B cell (primary cell): Measurements from ENCODE around the gene KIAA0753. TPM values are rescaled to one million over a fixed set of nuclear protein-coding genes. Genes with fewer than 3 reads are reported as not detected.
"Not testable (repeated sequence)": the region's sequence is repeated elsewhere in the genome, so short reads cannot be mapped to it uniquely, and the experiment has no call there.

Experiments
- ATAC-seq: fragments of 200-7000 bp; cut with Tn5 transposase; one replicate; pipeline ENCODE4 v1.10.0; 2021; ENCODE audit warnings: low read depth, mild to moderate bottlenecking, moderate number of reproducible peaks, moderate library complexity
- CTCF ChIA-PET: fragments of 350-600 bp; sonication (Branson Sonifier 250); formaldehyde crosslinking; loops from one replicate; lab custom pipeline; 2021; ENCODE audit warnings: antibody characterized with exemption, inconsistent platforms; lab: Charles Lee
- POLR2A ChIA-PET: fragments of 350-600 bp; sonication (Branson Sonifier 250); formaldehyde crosslinking; loops from one replicate; lab custom pipeline; 2021; ENCODE audit warnings: antibody characterized with exemption; lab: Charles Lee
- DNase-seq: peaks from one replicate; pipeline ENCODE4 v3.0.0; 2013
- H2AFZ ChIP-seq: 2 replicates; pipeline ENCODE4 v1.6.1; 2012; ENCODE audit warnings: mild to moderate bottlenecking, low read depth, low read length; ENCODE audit not compliant: insufficient read depth, poor library complexity, severe bottlenecking
- H3K27ac ChIP-seq, 2 donors: 1 replicate in 1 of 2; 2 replicates in 1 of 2; pipeline ENCODE4 v1.5.1; 2012 to 2013; ENCODE audit warnings: low read length in 2 of 2, mild to moderate bottlenecking in 2 of 2, moderate library complexity in 1 of 2
- H3K27me3 ChIP-seq, 4 experiments: fragments of 200-600 bp in 1 of 4; sonication (generic) in 1 of 4; replicated peaks in 1 of 4; 1 replicate in 2 of 4; 2 replicates in 2 of 4; pipeline versions ENCODE4 v1.6.1 to v1.7.0; 2013 to 2016; ENCODE audit warnings: low read length in 3 of 4, mild to moderate bottlenecking in 2 of 4, mixed read lengths in 1 of 4, moderate library complexity in 1 of 4; ENCODE audit not compliant: insufficient read depth in 4 of 4, control insufficient read depth in 3 of 4; ENCODE audit errors: control extremely low read depth in 1 of 4
- H3K36me3 ChIP-seq, 2 experiments: replicated peaks in 1 of 2; 1 replicate in 1 of 2; 2 replicates in 1 of 2; pipeline versions ENCODE4 v1.6.1 to v1.7.1; 2013; ENCODE audit warnings: low read length in 1 of 2; ENCODE audit not compliant: insufficient read depth in 2 of 2, control insufficient read depth in 1 of 2; ENCODE audit errors: control extremely low read depth in 1 of 2, extremely low read depth in 1 of 2
- H3K4me1 ChIP-seq, 2 donors: fragments of 200-600 bp in 1 of 2; sonication (generic) in 1 of 2; 1 replicate in 1 of 2; 2 replicates in 1 of 2; pipeline versions ENCODE4 v1.5.1 to v1.6.1; 2013 to 2017; ENCODE audit warnings: low read length in 2 of 2; ENCODE audit not compliant: control insufficient read depth in 2 of 2, insufficient read depth in 2 of 2
- H3K4me2 ChIP-seq: replicated peaks from 2 replicates; pipeline ENCODE3; 2012; ENCODE audit warnings: mild to moderate bottlenecking, low read depth, low read length; ENCODE audit not compliant: poor library complexity, severe bottlenecking
- H3K4me3 ChIP-seq, 5 experiments: fragments of 200-600 bp in 1 of 5; sonication (generic) in 1 of 5; 1 replicate in 3 of 5; 2 replicates in 2 of 5; pipeline versions ENCODE4 v1.5.1 to v1.7.0; 2011 to 2016; ENCODE audit warnings: low read length in 4 of 5, mild to moderate bottlenecking in 4 of 5, low read depth in 2 of 5, control low read depth in 1 of 5, moderate library complexity in 1 of 5; ENCODE audit not compliant: insufficient read depth in 1 of 5; ENCODE audit errors: control extremely low read depth in 1 of 5, extremely low read depth in 1 of 5
- H3K79me2 ChIP-seq: fragments of 200-600 bp; sonication (generic); one replicate; pipeline ENCODE4 v1.6.0; 2016; ENCODE audit warnings: low read length; ENCODE audit not compliant: control insufficient read depth, insufficient read depth
- H3K9ac ChIP-seq: fragments of 200-600 bp; sonication (generic); 2 replicates; pipeline ENCODE4 v1.6.1; 2017; ENCODE audit warnings: mild to moderate bottlenecking, low read length, moderate library complexity
- H3K9me3 ChIP-seq, 3 donors: one replicate each; pipeline versions ENCODE4 v1.6.1 to v1.7.1; 2013; ENCODE audit warnings: low read length in 2 of 3; ENCODE audit not compliant: control insufficient read depth in 2 of 3, insufficient read depth in 1 of 3; ENCODE audit errors: control extremely low read depth in 1 of 3
- H4K20me1 ChIP-seq: 2 replicates; pipeline ENCODE4 v1.6.0; 2012; ENCODE audit warnings: mild to moderate bottlenecking, low read length; ENCODE audit not compliant: insufficient read depth, control insufficient read depth, poor library complexity, severe bottlenecking
- H3K27ac Mint-ChIP-seq: one replicate; pipeline ENCODE4 v1.8.0; 2021; ENCODE audit warnings: mixed read lengths
- H3K27me3 Mint-ChIP-seq: one replicate; pipeline ENCODE4 v1.8.0; 2021; ENCODE audit warnings: mixed read lengths
- H3K4me1 Mint-ChIP-seq: one replicate; pipeline ENCODE4 v1.8.0; 2021; ENCODE audit warnings: mixed read lengths
- H3K4me3 Mint-ChIP-seq: one replicate; pipeline ENCODE4 v1.8.0; 2021; ENCODE audit warnings: mixed read lengths
- H3K9me3 Mint-ChIP-seq: one replicate; pipeline ENCODE4 v1.8.0; 2022; ENCODE audit warnings: mixed read lengths; ENCODE audit not compliant: insufficient read depth
- CTCF ChIP-seq: fragments of 200-600 bp; IDR thresholded peaks from one replicate; pipeline ENCODE4 v1.8.0; 2022; ENCODE audit warnings: antibody characterized with exemption, mild to moderate bottlenecking
- EZH2 ChIP-seq: IDR thresholded peaks from 2 replicates; pipeline ENCODE4 v1.6.1; 2012; ENCODE audit warnings: borderline replicate concordance, low read depth, mild to moderate bottlenecking, moderate library complexity, low read length; ENCODE audit not compliant: insufficient read depth, poor library complexity, severe bottlenecking
- WGBS: methylation state at CpG from one replicate; pipeline ENCODE4 v1.1.5; 2013; ENCODE audit warnings: missing lambda C conversion rate; ENCODE audit not compliant: insufficient coverage; 5-methylcytosine and 5-hydroxymethylcytosine counted together
- intact Hi-C: fragments of 100-400 bp; cut with micrococcal nuclease; formaldehyde crosslinking; loops from one replicate; pipeline ENCODE4 v1.10.0; 2022
- polyA plus RNA-seq: library from polyadenylated mRNA; depleted of rRNA; stranded (reverse); fragments of >200 nt; gene quantifications from 2 replicates; pipeline ENCODE4 v1.2.3, GENCODE V29; 2012
- total RNA-seq, 2 donors: library from RNA; stranded (reverse); fragments of 120-200 nt in 1 of 2; gene quantifications; 1 replicate in 1 of 2; 2 replicates in 1 of 2; pipeline versions ENCODE4 v1.2.3 to v1.2.4, GENCODE V29; 2013 to 2022

Gene KIAA0753
- total and polyA plus RNA-seq, 2 donors (not counting 1 experiment from before 2014, with no cell fraction given), result 6.3 to 29.1 TPM

- Mint-ChIP-seq H3K27ac (peak overlapping the region; percentile 94), H3K4me1 (peaks cover 74% of the 10 kb centered on the region)
- H3K27ac ChIP-seq, result peak overlapping the region; percentile 25 to 67
Measured at GRCh38 chr17:6657633-6658287, 17.2 kb upstream of the KIAA0753 start.

GRCh38 chr17:6656797-6657632, 16.5 kb upstream of the KIAA0753 start:
- H3K36me3 ChIP-seq, H3K27me3 ChIP-seq, H3K27me3 Mint-ChIP-seq, H4K20me1 ChIP-seq, H3K9me3 Mint-ChIP-seq, H3K9me3 ChIP-seq: not testable (repeated sequence)
- Histone ChIP-seq H3K9ac (peak overlapping the region; percentile 75), H3K4me1 (peaks cover 51 to 80% of the 10 kb centered on the region in 2 donors), H3K4me3 (peak overlapping the region in 4 of 5 experiments; percentile 42 to 73 (median 64)), H2AFZ (peak overlapping the region; percentile 79), H3K27ac (peak overlapping the region; percentile 25 to 67), H3K79me2 (peaks cover 19% of the 10 kb centered on the region), H3K4me2 (peak overlapping the region; percentile 86)
- 8% methylated on average over 25 of the region's 55 CpGs for WGBS
- ChIA-PET POLR2A (interaction anchor here (1.0 kb wide), 1 partner anchor 17 kb away, joined by 3 read pairs; a partner anchor contains a TSS), CTCF (interaction anchor here (0.6 to 2.0 kb wide), 3 partner anchors 8 to 254 kb away, joined by 3 to 6 read pairs (median 3); no protein-coding TSS in a partner anchor)
- Mint-ChIP-seq H3K27ac (peak overlapping the region; percentile 94), H3K4me3 (peak overlapping the region; percentile 94), H3K4me1 (peaks cover 74% of the 10 kb centered on the region)
- DNase-seq (peak; percentile 85), ATAC-seq (peak; percentile 73)
- intact Hi-C loops, result loop anchor here (2.0 to 10.0 kb wide), 4 partner anchors 16 to 1178 kb away; partner anchors contain the start of genes DERL2, KDM6B, KIAA0753 and MIS12

More at GRCh38 chr17:6657633-6658287, 17.2 kb upstream of the KIAA0753 start:
- TF ChIP-seq EZH2 (no peak), CTCF (no peak)
- Histone ChIP-seq H2AFZ (peak overlapping the region; percentile 79), H3K79me2 (peaks cover 19% of the 10 kb centered on the region), H3K36me3 (no peaks in the 10 kb centered on the region), H3K4me3 (peak overlapping the region in 4 of 5 experiments; percentile 42 to 73 (median 64)), H3K4me2 (peak overlapping the region; percentile 86), H3K4me1 (peaks cover 51 to 80% of the 10 kb centered on the region in 2 donors), H4K20me1 (no peaks in the 10 kb centered on the region), H3K9ac (peak overlapping the region; percentile 75), H3K27me3 (no peaks in the 10 kb centered on the region), H3K9me3 (peaks cover 0 to 9% (median 0%) of the 10 kb centered on the region in 3 donors)
- intact Hi-C loops, result loop anchor here (2.0 to 10.0 kb wide), 4 partner anchors 17 to 1177 kb away; partner anchors contain the start of genes DERL2, KDM6B, KIAA0753 and MIS12
- no peak for ATAC-seq
- ChIA-PET CTCF (interaction anchor here (0.6 to 2.0 kb wide), 3 partner anchors 9 to 253 kb away, joined by 3 to 6 read pairs (median 3); no protein-coding TSS in a partner anchor), POLR2A (interaction anchor here (1.0 kb wide), 1 partner anchor 18 kb away, joined by 3 read pairs; a partner anchor contains a TSS)
- 88% methylated on average over 7 of the region's 18 CpGs for WGBS
- Mint-ChIP-seq H3K4me3 (peak overlapping the region; percentile 94), H3K9me3 (no peaks in the 10 kb centered on the region), H3K27me3 (no peaks in the 10 kb centered on the region)
- no peak for DNase-seq
